Measurements from ENCODE around the gene MTMR12. TPM values are rescaled to one million over a fixed set of nuclear protein-coding genes. Genes with fewer than 3 reads are reported as not detected.
A peak's percentile ranks its signal among the peaks of the same experiment; 100 is the strongest.

The MTMR12 gene
- total and polyA plus RNA-seq, 2 experiments from 2014 or later: 18.3 to 51.6 TPM

GRCh38 chr5:32285510-32286138 lies 27.1 kb downstream of the MTMR12 start (continued):
- TF ChIP-seq ZNF462 (CRISPR knock-in tag; IDR thresholded peaks at IDR 0.05): no peak
- no peak for TF ChIP-seq ETS1 (IDR thresholded peaks at IDR 0.05)

GRCh38 chr5:32283539-32284377 lies 29.0 kb downstream of the MTMR12 start:
- H3K4me2 ChIP-seq: peak overlapping the region; percentile 15; the same call in 1 of the 2 replicates
- H3K79me2 ChIP-seq (replicated peaks; ENCODE audit: insufficient read depth): peaks cover 98% of the 10 kb centered on the region
- peaks cover 7% of the 10 kb centered on the region for H4K20me1 ChIP-seq (replicated peaks; ENCODE audit: insufficient read depth)
- no peak overlapping the region for H2AFZ ChIP-seq
- peaks cover 4% of the 10 kb centered on the region; the same call in 1 of the 2 replicates for H3K36me3 ChIP-seq (ENCODE audit: insufficient read depth)
- Mint-ChIP-seq H3K4me1 (peaks cover 69% of the 10 kb centered on the region), H3K9me3 (0 out of 3 replicates have a peak, but pooled peaks cover 3% of the 10 kb centered on the region), H3K36me3 (ENCODE audit: low read depth) (peaks cover 36% of the 10 kb centered on the region), H3K27ac (peak overlapping the region; percentile 74; the same call in 1 of the 2 replicates), H3K27me3 (ENCODE audit: insufficient read depth, low read depth, poor library complexity) (peaks cover 8% of the 10 kb centered on the region), H3K4me3 (no peak overlapping the region)
- H3K4me3 ChIP-seq: no peak overlapping the region; the same call in 1 of the 2 replicates
- H3K9me2 ChIP-seq (ENCODE audit: insufficient read depth): no peaks in the 10 kb centered on the region
- peak overlapping the region; percentile 1 for H3K27ac ChIP-seq (ENCODE audit: low read depth)
- DNase-seq (ENCODE audit: low spot score): no peak
- no peak; the same call in 2 of the 3 replicates for ATAC-seq
- peaks cover 70% of the 10 kb centered on the region for H3K4me1 ChIP-seq (ENCODE audit: insufficient read depth)
- H3F3A ChIP-seq (replicated peaks; ENCODE audit: low read depth): no peaks in the 10 kb centered on the region
- no peaks in the 10 kb centered on the region for H3K27me3 ChIP-seq (ENCODE audit: insufficient read depth)
- TF ChIP-seq NANOG (IDR thresholded peaks at IDR 0.05; ENCODE audit: borderline replicate concordance): no peak
- TF ChIP-seq ETS1 (IDR thresholded peaks at IDR 0.05): no peak
- TF ChIP-seq CREB1 (CRISPR knock-in tag; IDR thresholded peaks at IDR 0.05; ENCODE audit: low read depth): no peak
- no peak for TF ChIP-seq EZH2phosphoT487 (IDR thresholded peaks at IDR 0.05; ENCODE audit: unreplicated experiment)
- no peak for TF ChIP-seq CTCF (conservative IDR thresholded peaks at IDR 0.05; ENCODE audit: low read depth in 2 of 2)

Data from GM23338 (cell line).